GM04504 (cell line): Measurements from ENCODE around the gene WDR72.
"Not testable (repeated sequence)": the region's sequence is repeated elsewhere in the genome, so short reads cannot be mapped to it uniquely, and the experiment has no call there.

Experiments
- DNase-seq: peaks from one replicate; pipeline ENCODE4 v3.0.0-alpha.2; 2012; ENCODE audit warnings: low read depth

Gene WDR72

GRCh38 chr15:53695365-53695764 lies 64.1 kb downstream of the WDR72 start:
- DNase-seq: no peak

- DNase-seq: no peak
Measured at GRCh38 chr15:53694476-53694874, 65.0 kb downstream of the WDR72 start.

- DNase-seq: no peak
Measured at GRCh38 chr15:53693729-53694475, 65.6 kb downstream of the WDR72 start.

- not testable (repeated sequence) for DNase-seq
Measured at GRCh38 chr15:53684162-53684561, 75.3 kb downstream of the WDR72 start.

GRCh38 chr15:53681056-53681455 lies 78.4 kb downstream of the WDR72 start:
- no peak for DNase-seq

- no peak for DNase-seq
Measured at GRCh38 chr15:53675832-53676231, 83.6 kb downstream of the WDR72 start.

- no peak for DNase-seq
Measured at GRCh38 chr15:53671545-53671944, 87.9 kb downstream of the WDR72 start.

- no peak for DNase-seq
Measured at GRCh38 chr15:53670701-53671100, 88.8 kb downstream of the WDR72 start.

- DNase-seq: no peak
Measured at GRCh38 chr15:53665930-53666329, 93.5 kb downstream of the WDR72 start.

GRCh38 chr15:53658827-53659555 lies 100.5 kb downstream of the WDR72 start:
- DNase-seq: no peak

- no peak for DNase-seq
Measured at GRCh38 chr15:53658255-53658654, 101.2 kb downstream of the WDR72 start.

- DNase-seq: no peak
Measured at GRCh38 chr15:53648934-53649333, 110.5 kb downstream of the WDR72 start.

GRCh38 chr15:53644660-53645059 lies 114.8 kb downstream of the WDR72 start:
- no peak for DNase-seq

GRCh38 chr15:53634517-53635106 lies 124.9 kb downstream of the WDR72 start:
- DNase-seq: no peak

GRCh38 chr15:53627279-53627678 lies 132.2 kb downstream of the WDR72 start:
- no peak for DNase-seq

GRCh38 chr15:53625962-53626845 lies 133.3 kb downstream of the WDR72 start:
- DNase-seq: no peak

GRCh38 chr15:53625260-53625659 lies 134.2 kb downstream of the WDR72 start:
- no peak for DNase-seq

GRCh38 chr15:53618461-53618860 lies 141.0 kb downstream of the WDR72 start:
- no peak for DNase-seq

- no peak for DNase-seq
Measured at GRCh38 chr15:53611145-53611920, 148.1 kb downstream of the WDR72 start.

- no peak for DNase-seq
Measured at GRCh38 chr15:53591041-53591440, 168.4 kb downstream of the WDR72 start.

- no peak for DNase-seq
Measured at GRCh38 chr15:53590380-53590779, 169.1 kb downstream of the WDR72 start.
